Measurements from ENCODE around the gene SCUBE3. TPM values are rescaled to one million over a fixed set of nuclear protein-coding genes. Genes with fewer than 3 reads are reported as not detected.

SCUBE3 gene
- total RNA-seq, 8 experiments from 2014 or later = 2.6 to 14.6 (median 3.3) TPM

DNA sequence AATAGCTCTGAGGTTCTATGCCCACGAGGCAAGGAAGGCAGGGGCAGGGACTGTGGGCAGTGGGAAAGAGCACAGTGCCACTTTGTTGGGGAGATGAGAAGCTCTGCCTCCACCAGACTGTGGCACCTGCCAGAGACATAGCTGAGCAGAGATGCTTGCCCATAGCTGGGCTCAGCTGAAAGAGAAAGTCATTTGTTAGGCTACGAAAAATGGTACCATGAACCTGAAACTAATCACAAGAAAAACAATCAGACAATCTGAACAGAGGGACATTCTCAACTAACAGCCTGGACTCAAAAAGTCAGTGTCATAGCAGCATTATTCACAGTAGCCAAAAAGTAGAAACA, 39.7 kb upstream of the SCUBE3 start:
- Histone ChIP-seq H3K4me3 (no peak overlapping the region), H3K27ac (no peak overlapping the region), H3K4me1 (replicated peaks in 1 of 2) (peaks cover under 1 to 2% of the 10 kb centered on the region in 2 donors)
- peak in 2 of 8 experiments; percentile 17 to 35 for ATAC-seq (replicated peaks in 6 of 8)
- in situ Hi-C loops (cut with MboI; ENCODE audit: low pct_unique_long_range_greater_than_20kb in 2 of 9, low sequenced_read_pairs in 9 of 9, unreplicated experiment in 9 of 9) = no loop called here
- 20 to 100% (median 80%) methylated on average over 1 to 2 of the region's 2 CpGs; no CpG with 5 or more reads in 5 of the 10 experiments for WGBS, 10 experiments

DNA sequence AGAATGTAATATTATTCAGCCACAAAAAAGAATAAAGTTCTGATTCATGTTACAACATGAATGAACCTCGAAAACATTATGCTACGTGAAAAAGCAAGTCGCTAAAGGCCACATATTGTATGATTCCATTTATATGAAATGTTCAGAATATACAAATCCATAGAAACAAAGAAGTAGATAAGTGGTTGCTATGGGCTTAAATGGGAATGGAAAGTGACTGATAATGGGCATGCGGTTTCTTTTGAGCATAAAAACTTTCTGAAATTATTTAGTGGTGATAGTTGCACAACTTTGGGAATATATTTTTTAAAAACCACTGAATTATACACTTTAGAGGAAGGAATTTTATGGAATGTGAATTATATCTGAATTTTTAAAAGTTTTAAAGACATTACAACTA, 39.3 kb upstream of the SCUBE3 start:
- in situ Hi-C loops (cut with MboI; ENCODE audit: low pct_unique_long_range_greater_than_20kb in 2 of 9, low sequenced_read_pairs in 9 of 9, unreplicated experiment in 9 of 9) = no loop called here
- Histone ChIP-seq H3K27ac (no peak overlapping the region), H3K4me1 (replicated peaks in 1 of 2) (peaks cover 2% of the 10 kb centered on the region in 2 donors), H3K4me3 (no peak overlapping the region)
- ATAC-seq (replicated peaks in 6 of 8) = peak in 1 of 8 experiments; percentile 15
- 6 to 100% (median 95%) methylated on average over 1 to 4 of the region's 4 CpGs for WGBS, 10 experiments

DNA sequence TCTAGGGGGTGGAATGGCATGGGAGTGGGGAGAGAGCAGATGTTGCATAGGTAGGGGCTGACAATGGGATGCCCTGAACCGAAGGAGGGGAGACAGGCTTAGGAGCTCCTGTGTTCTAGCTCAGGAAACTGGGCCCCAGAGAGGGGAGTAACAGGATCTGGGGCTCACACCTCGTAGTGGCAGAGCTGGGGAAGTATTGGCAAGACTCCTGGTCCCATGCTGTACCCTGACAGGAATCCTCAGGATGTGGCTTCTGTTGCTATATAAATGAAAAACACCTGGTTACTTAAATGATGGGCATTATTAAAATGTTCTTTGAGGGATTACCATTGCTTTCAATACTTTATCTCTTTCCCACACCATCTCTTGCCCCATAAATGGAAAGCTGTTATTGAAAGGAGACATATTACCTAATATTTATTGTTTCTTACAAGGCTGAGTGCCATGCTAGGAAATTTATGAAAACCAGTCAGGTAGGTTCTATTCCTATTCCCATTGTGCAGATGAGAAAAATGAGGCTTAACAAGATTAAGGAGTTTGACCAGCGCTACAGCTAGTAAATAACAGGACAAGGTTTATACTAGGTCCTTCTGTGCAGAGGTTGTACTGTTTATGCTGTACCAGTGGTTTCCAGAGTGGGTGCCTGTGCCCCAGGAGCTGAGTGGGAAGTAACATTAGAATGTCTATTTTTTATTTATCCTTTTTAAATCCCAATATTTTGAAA, 37.3 kb upstream of the SCUBE3 start:
- Histone ChIP-seq H3K27ac (no peak overlapping the region), H3K4me3 (no peak overlapping the region), H3K4me1 (replicated peaks in 1 of 2) (peaks cover 2% of the 10 kb centered on the region in 2 donors)
- WGBS, 10 experiments = 0 to 100% (median 83%) methylated on average over 1 to 3 of the region's 3 CpGs; no CpG with 5 or more reads in 1 of the 10 experiments
- in situ Hi-C loops (cut with MboI; ENCODE audit: low pct_unique_long_range_greater_than_20kb in 2 of 9, low sequenced_read_pairs in 9 of 9, unreplicated experiment in 9 of 9) = no loop called here
- ATAC-seq (replicated peaks in 6 of 8) = no peak

DNA sequence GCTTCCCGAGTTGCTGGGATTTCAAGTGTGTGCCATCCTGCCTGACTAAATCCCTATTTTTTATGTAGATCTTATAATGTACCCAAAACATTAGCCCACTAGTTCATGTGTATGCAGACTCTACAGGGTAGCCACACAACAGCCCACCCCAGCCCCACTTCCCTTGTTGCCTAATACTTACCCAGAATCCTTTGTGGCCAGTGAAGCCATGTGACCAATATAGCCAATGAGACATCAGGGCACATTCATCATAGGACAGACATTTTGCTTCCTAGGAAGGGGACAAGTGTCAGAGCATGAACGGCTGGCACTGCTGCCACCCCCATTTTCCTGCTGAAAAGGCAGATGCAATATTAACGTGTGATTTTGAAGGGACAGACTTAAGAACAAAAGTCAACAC, 36.6 kb upstream of the SCUBE3 start:
- ATAC-seq (replicated peaks in 6 of 8) = no peak

DNA sequence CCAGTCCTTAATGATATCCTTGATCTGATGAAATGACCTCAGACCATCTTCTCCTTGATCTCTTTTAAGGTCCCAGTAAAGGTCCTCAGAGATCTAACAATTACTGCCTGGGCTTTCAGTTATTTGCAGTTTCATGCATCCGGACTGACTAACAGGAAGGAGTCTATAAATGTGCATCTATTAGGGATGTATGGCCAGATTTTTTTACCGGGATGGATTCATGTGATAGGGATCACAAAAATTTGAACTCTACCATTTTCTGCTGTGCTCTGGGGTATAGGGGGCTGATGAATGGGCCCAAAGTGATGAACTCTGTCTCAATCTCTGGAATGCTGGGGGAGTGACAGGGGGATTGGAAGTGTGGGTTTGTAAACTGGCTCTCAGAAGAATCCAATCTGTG, 36.2 kb upstream of the SCUBE3 start:
- Histone ChIP-seq H3K27ac (no peak overlapping the region), H3K4me3 (no peak overlapping the region), H3K4me1 (replicated peaks in 1 of 2) (peaks cover 2 to 4% of the 10 kb centered on the region in 2 donors)
- WGBS, 10 experiments = 0 to 100% (median 76%) methylated on average over 1 to 2 of the region's 2 CpGs; no CpG with 5 or more reads in 2 of the 10 experiments
- no peak for ATAC-seq (replicated peaks in 6 of 8)
- in situ Hi-C loops (cut with MboI; ENCODE audit: low pct_unique_long_range_greater_than_20kb in 2 of 9, low sequenced_read_pairs in 9 of 9, unreplicated experiment in 9 of 9) = no loop called here

More for the DNA sequence above, 36.6 kb upstream of the SCUBE3 start:
- Histone ChIP-seq H3K4me1 (replicated peaks in 1 of 2) (peaks cover 2 to 4% of the 10 kb centered on the region in 2 donors), H3K4me3 (no peak overlapping the region), H3K27ac (no peak overlapping the region)
- in situ Hi-C loops (cut with MboI; ENCODE audit: low pct_unique_long_range_greater_than_20kb in 2 of 9, low sequenced_read_pairs in 9 of 9, unreplicated experiment in 9 of 9) = no loop called here
- WGBS, 10 experiments = 20 to 100% (median 82%) methylated on average over 1 to 3 of the region's 3 CpGs; no CpG with 5 or more reads in 1 of the 10 experiments

DNA sequence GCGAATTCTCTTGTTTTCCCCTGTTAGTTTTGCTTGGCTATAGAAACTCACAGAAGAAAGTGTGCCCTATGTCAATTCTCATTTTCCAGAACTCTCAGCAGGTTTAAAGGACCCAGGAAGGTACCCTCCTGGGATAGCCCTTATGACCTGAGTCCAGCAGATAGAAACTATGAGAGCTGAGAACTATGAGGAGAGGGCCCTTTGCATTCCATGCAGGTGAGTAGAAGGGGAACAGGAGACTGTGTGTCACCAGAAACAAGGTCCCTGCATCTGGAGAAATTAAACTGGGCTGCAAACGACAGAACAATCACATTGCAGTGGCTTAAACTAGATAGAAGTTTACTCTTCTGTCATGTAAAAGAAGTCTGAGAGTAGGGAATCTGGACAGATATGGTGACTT, 35.7 kb upstream of the SCUBE3 start:
- ATAC-seq (replicated peaks in 6 of 8) = no peak
- Histone ChIP-seq H3K27ac (no peak overlapping the region), H3K4me3 (no peak overlapping the region), H3K4me1 (replicated peaks in 1 of 2) (peaks cover 2 to 4% of the 10 kb centered on the region in 2 donors)
- in situ Hi-C loops (cut with MboI; ENCODE audit: low pct_unique_long_range_greater_than_20kb in 2 of 9, low sequenced_read_pairs in 9 of 9, unreplicated experiment in 9 of 9) = no loop called here
- WGBS, 10 experiments = 40 to 100% (median 70%) methylated on average over 1 to 2 of the region's 2 CpGs; no CpG with 5 or more reads in 2 of the 10 experiments

DNA sequence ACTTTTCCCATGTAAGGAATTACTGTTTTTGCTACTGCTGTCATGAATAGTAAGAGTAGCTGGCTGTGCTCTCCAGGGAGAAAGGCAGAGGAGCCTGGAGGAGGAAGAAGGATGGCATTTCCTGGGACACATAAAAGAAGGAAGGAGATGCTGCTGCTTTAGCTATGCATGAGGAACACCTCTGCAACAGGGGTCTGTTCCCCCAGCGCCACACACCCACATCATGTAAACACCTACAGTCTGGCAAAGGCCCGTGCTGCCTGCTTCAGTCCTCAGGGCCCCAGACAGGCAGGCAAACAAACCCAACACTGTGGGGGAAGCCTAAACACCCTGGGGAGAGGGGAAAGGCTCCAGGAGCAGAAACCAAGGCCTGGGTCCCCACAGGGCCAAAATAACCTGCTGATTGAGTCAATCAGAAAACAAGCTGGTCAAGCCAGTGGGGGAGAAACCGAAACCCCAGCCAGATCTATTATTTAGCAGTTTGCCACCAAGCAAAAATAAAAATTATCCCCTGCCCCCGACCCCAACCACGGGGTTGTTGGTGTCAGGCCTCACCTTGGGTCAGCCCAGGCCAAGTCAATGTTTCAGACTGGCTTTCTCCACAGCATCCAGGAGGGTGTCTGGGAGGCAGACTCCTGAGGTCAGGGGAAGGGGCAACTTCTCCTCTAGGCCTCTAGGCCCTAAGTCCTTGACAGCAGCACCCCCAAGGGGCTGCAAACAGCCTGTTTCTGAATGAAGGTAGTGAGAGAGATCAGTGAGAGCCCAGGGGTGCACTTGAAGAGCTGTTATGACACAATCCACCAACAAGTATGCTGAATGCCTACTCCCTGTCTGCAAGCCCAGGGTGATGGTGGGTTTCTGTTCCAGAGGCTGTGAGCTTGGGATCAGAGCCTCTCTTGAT, 34.6 kb upstream of the SCUBE3 start:
- H3K4me3 ChIP-seq = no peak overlapping the region
- ATAC-seq (replicated peaks in 6 of 8) = peak in 1 of 8 experiments; percentile 19
- H3K4me1 ChIP-seq (replicated peaks in 1 of 2) = peaks cover 2 to 4% of the 10 kb centered on the region in 2 donors
- 67 to 100% (median 76%) methylated on average over 1 to 4 of the region's 5 CpGs; no CpG with 5 or more reads in 3 of the 10 experiments for WGBS, 10 experiments
- in situ Hi-C loops (cut with MboI; ENCODE audit: low pct_unique_long_range_greater_than_20kb in 2 of 9, low sequenced_read_pairs in 9 of 9, unreplicated experiment in 9 of 9) = no loop called here
- H3K27ac ChIP-seq = no peak overlapping the region

DNA sequence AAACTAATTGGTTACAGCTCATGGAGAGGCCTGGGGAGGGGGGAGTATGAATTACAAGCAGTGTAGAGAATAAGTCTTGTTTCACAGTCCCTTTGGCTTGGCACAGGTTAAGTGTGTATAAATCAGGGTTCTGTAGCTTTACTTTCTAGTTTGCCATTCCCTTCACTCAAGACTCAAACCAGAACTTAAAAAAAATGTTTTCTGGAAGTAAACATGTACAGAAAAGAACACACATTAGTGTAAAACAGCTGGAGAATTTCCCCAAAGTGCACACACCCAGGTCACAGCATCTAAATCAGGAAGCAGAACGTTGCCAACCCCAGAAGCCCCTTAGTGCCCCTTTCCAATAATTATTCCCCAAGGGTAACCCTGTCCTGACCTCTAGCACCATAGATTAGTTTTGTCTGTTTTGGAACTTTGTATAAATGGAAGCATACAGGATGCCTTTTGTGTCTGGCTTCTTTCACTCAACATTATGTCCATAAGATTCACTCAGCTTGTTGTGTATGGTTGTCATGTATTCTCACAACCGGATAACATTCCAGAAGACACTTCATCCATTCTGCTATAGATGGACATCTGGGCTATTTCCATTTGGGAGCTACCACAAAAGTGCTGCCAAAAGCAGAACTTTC, 33.7 kb upstream of the SCUBE3 start:
- H3K4me3 ChIP-seq = no peak overlapping the region
- in situ Hi-C loops (cut with MboI; ENCODE audit: low pct_unique_long_range_greater_than_20kb in 2 of 9, low sequenced_read_pairs in 9 of 9, unreplicated experiment in 9 of 9) = no loop called here
- H3K27ac ChIP-seq = no peak overlapping the region
- peaks cover 2 to 5% of the 10 kb centered on the region in 2 donors for H3K4me1 ChIP-seq (replicated peaks in 1 of 2)
- no peak for ATAC-seq (replicated peaks in 6 of 8)
- 0 to 100% (median 94%) methylated on average over 1 to 2 of the region's 2 CpGs; no CpG with 5 or more reads in 1 of the 10 experiments for WGBS, 10 experiments

DNA sequence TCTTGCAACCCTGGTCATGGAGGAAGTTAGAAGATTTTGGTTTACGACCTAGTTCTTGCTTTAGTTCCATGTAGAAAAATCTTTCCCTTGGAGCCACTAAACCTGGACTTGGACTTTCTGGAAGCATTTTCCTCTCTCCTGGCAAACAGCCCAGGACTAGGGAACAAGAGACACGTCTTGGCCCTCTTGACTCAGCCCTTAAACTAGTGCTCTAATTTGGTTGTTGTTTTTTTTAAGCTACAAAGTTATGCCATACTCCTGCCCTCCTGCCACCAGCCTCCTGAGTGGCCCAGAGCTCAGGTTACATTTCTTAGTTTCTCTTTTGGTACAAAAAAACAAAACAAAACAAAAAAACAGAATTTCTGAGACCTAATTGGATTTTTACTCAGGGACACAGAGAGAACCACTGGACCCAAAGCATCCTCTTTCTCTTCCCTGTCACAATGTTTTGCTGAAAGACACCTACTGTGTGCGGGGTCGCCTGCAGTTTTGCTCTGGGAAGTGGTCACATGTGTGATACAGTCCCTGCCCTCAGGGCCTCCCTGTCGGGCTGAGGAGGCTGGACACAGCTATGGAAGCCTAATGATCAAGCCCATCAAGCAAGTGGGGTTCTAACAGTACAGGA, 32.3 kb upstream of the SCUBE3 start:
- H3K27ac ChIP-seq = no peak overlapping the region
- H3K4me3 ChIP-seq = no peak overlapping the region
- WGBS, 10 experiments = 0 to 95% (median 50%) methylated on average over 1 to 5 of the region's 5 CpGs; no CpG with 5 or more reads in 1 of the 10 experiments
- in situ Hi-C loops (cut with MboI; ENCODE audit: low pct_unique_long_range_greater_than_20kb in 2 of 9, low sequenced_read_pairs in 9 of 9, unreplicated experiment in 9 of 9) = no loop called here
- H3K4me1 ChIP-seq (replicated peaks in 1 of 2) = peaks cover 2 to 11% of the 10 kb centered on the region in 2 donors
- peak in 2 of 8 experiments; percentile 18 to 20 for ATAC-seq (replicated peaks in 6 of 8)

DNA sequence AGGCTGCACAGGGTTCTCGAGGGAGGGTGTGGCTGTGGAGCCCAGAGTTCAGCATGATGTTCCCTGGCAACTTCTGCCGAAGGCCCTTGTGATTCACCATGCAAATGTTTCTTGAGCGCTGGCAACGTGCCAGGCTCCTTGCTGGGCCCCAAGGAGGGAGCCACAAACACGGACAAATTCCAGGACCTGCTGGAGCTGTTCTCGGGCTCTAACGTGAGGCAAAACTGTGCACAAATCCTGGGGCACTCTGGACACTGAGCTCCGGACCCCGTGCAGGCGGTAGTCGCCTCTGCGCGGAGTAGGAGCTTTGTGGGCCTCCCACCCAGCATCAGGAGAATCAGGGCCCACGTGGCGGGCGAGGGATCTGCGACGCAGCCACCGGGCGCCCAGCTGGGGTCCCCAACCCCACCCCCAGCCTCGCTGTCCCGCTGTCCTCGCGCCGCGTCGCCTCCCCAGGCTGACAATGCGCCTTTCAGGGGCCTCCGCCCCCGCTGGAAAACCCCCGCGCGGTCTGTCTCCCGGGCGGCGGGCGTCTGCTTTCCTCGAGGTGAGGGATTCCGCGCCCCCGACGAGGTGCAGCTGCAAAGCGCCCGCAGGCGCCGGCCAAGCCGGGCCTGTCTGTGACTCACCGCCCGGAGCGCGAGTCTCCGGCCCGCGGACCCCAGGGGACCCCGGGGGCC, 31.7 kb upstream of the SCUBE3 start:
- ATAC-seq (replicated peaks in 6 of 8) = peak; percentile 24 to 91 (median 38)
- no peak overlapping the region for H3K4me3 ChIP-seq
- WGBS, 10 experiments = 0 to 100% (median 64%) methylated on average over 1 to 8 of the region's 55 CpGs; no CpG with 5 or more reads in 4 of the 10 experiments
- no peak overlapping the region for H3K27ac ChIP-seq
- in situ Hi-C loops (cut with MboI; ENCODE audit: low pct_unique_long_range_greater_than_20kb in 2 of 9, low sequenced_read_pairs in 9 of 9, unreplicated experiment in 9 of 9) = no loop called here
- H3K4me1 ChIP-seq (replicated peaks in 1 of 2) = peaks cover 2 to 11% of the 10 kb centered on the region in 2 donors

DNA sequence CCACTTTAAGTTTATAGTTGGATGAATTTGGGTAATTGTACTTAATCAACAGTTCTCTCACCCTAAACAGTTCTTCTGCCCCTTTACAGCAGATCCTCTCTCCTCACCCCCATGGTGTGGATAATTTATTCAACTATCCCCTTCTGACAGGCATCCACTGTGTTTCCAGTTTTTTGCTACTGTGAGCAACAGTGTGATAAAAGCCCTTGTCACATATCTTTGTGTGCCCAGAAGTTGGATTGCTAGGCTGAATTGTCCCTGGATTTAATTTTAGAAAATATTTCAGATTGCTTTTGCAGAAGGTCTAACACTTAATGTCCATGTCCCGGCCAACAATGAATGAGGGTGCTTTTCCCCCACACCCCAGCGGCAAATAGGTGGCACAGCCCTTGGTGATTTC, 30.5 kb upstream of the SCUBE3 start:
- Histone ChIP-seq H3K4me1 (replicated peaks in 1 of 2) (peaks cover 2 to 11% of the 10 kb centered on the region in 2 donors), H3K4me3 (no peak overlapping the region), H3K27ac (no peak overlapping the region)
- ATAC-seq (replicated peaks in 6 of 8) = peak in 1 of 8 experiments; percentile 26
- WGBS, 10 experiments = 60 to 100% (median 95%) methylated on average over 1 to 2 of the region's 2 CpGs; no CpG with 5 or more reads in 1 of the 10 experiments
- in situ Hi-C loops (cut with MboI; ENCODE audit: low pct_unique_long_range_greater_than_20kb in 2 of 9, low sequenced_read_pairs in 9 of 9, unreplicated experiment in 9 of 9) = no loop called here

DNA sequence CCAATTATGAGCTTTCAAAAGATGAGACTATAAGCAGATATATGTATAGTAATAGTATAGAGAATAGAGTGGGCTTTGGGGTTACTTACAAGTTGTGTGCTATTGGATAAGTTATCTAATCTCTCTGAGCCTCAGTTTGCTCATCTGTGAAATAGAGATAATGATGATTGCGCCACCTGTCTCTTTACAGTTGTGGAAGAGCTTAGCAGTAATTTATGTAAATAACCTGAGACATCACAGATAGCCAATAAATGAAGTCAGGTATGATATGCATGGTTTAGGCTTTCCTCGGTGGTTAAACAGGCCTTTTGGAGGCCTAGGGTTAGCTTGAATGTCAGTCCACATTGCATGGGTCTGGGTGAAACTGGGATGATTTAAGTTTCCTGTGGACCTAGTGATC, 29.8 kb upstream of the SCUBE3 start:
- ATAC-seq (replicated peaks in 6 of 8) = no peak
- in situ Hi-C loops (cut with MboI; ENCODE audit: low pct_unique_long_range_greater_than_20kb in 2 of 9, low sequenced_read_pairs in 9 of 9, unreplicated experiment in 9 of 9) = no loop called here
- 88 to 100% (median 100%) methylated on average over 1 to 2 of the region's 2 CpGs; no CpG with 5 or more reads in 2 of the 10 experiments for WGBS, 10 experiments

More for the DNA sequence above, 29.8 kb upstream of the SCUBE3 start:
- H3K27ac ChIP-seq = no peak overlapping the region
- H3K4me3 ChIP-seq = no peak overlapping the region
- H3K4me1 ChIP-seq (replicated peaks in 1 of 2) = peaks cover 2 to 9% of the 10 kb centered on the region in 2 donors
